Measurements from ENCODE around the gene VPS39.

VPS39 gene

GRCh38 chr15:42131826-42132806 lies 76.0 kb downstream of the VPS39 start:
- no peak for DNase-seq (ENCODE audit: low read depth in 3 of 3)

GRCh38 chr15:42131006-42131405 lies 77.1 kb downstream of the VPS39 start:
- DNase-seq (ENCODE audit: low read depth in 3 of 3): no peak

- no peak for DNase-seq (ENCODE audit: low read depth in 3 of 3)
Measured at GRCh38 chr15:42130246-42130986, 77.7 kb downstream of the VPS39 start.

GRCh38 chr15:42129364-42129763 lies 78.7 kb downstream of the VPS39 start:
- no peak for DNase-seq (ENCODE audit: low read depth in 3 of 3)

- DNase-seq (ENCODE audit: low read depth in 3 of 3): no peak
Measured at GRCh38 chr15:42128476-42128875, 79.6 kb downstream of the VPS39 start.

- no peak for DNase-seq (ENCODE audit: low read depth in 3 of 3)
Measured at GRCh38 chr15:42123546-42123945, 84.6 kb downstream of the VPS39 start.

GRCh38 chr15:42121682-42122081 lies 86.4 kb downstream of the VPS39 start:
- no peak for DNase-seq (ENCODE audit: low read depth in 3 of 3)

GRCh38 chr15:42121021-42121420 lies 87.1 kb downstream of the VPS39 start:
- DNase-seq (ENCODE audit: low read depth in 3 of 3): no peak

GRCh38 chr15:42120285-42120684 lies 87.8 kb downstream of the VPS39 start:
- DNase-seq (ENCODE audit: low read depth in 3 of 3): no peak

- DNase-seq (ENCODE audit: low read depth in 3 of 3): no peak
Measured at GRCh38 chr15:42119446-42119760, 88.7 kb downstream of the VPS39 start.

GRCh38 chr15:42118650-42119445 lies 89.3 kb downstream of the VPS39 start:
- DNase-seq (ENCODE audit: low read depth in 3 of 3): no peak

- DNase-seq (ENCODE audit: low read depth in 3 of 3): no peak
Measured at GRCh38 chr15:42111924-42112323, 96.2 kb downstream of the VPS39 start.

- no peak for DNase-seq (ENCODE audit: low read depth in 3 of 3)
Measured at GRCh38 chr15:42110367-42110766, 97.7 kb downstream of the VPS39 start.

- no peak for DNase-seq (ENCODE audit: low read depth in 3 of 3)
Measured at GRCh38 chr15:42108806-42109205, 99.3 kb downstream of the VPS39 start.

All from stimulated activated CD4-positive, alpha-beta T cell treated with anti-CD3 and anti-CD28 coated beads, TNF-alpha, amount 100 ng/mL, for 4 hours (primary cell).